CD14-positive monocyte (primary cell): Measurements from ENCODE around the gene ATXN7L1. TPM values are rescaled to one million over a fixed set of nuclear protein-coding genes. Genes with fewer than 3 reads are reported as not detected.
A peak's percentile ranks its signal among the peaks of the same experiment; 100 is the strongest.

Experiments used
- DNase-seq, 3 donors: peaks; one replicate each; pipeline ENCODE4 v3.0.0-alpha.2; 2011 to 2022
- H2AFZ ChIP-seq: 2 replicates; pipeline ENCODE4 v1.6.0; 2012; ENCODE audit warnings: mild to moderate bottlenecking, low read depth, low read length, inconsistent platforms; ENCODE audit not compliant: insufficient read depth, poor library complexity, severe bottlenecking
- H3K27ac ChIP-seq, 2 donors: 1 replicate in 1 of 2; 2 replicates in 1 of 2; pipeline ENCODE4 v1.5.1; 2012 to 2013; ENCODE audit warnings: low read length in 2 of 2, control low read depth in 1 of 2, inconsistent platforms in 1 of 2, low read depth in 1 of 2, mild to moderate bottlenecking in 1 of 2
- H3K27me3 ChIP-seq, 2 donors: one replicate each; pipeline versions ENCODE4 v1.6.0 to v1.6.1; 2011 to 2013; ENCODE audit warnings: low read length in 2 of 2; ENCODE audit not compliant: control insufficient read depth in 2 of 2, insufficient read depth in 2 of 2
- H3K36me3 ChIP-seq, 2 donors: replicated peaks in 1 of 2; 1 replicate in 1 of 2; 2 replicates in 1 of 2; pipeline versions ENCODE4 v1.5.1 to v1.6.1; 2012 to 2013; ENCODE audit warnings: low read length in 2 of 2, control low read depth in 1 of 2, inconsistent platforms in 1 of 2, mild to moderate bottlenecking in 1 of 2; ENCODE audit not compliant: insufficient read depth in 2 of 2, control insufficient read depth in 1 of 2
- H3K4me1 ChIP-seq, 2 donors: 1 replicate in 1 of 2; 2 replicates in 1 of 2; pipeline versions ENCODE4 v1.5.1 to v1.6.1; 2012 to 2013; ENCODE audit warnings: low read length in 2 of 2, control low read depth in 1 of 2, inconsistent platforms in 1 of 2, mild to moderate bottlenecking in 1 of 2, moderate library complexity in 1 of 2; ENCODE audit not compliant: insufficient read depth in 2 of 2, control insufficient read depth in 1 of 2
- H3K4me2 ChIP-seq: replicated peaks from 2 replicates; pipeline ENCODE3; 2012; ENCODE audit warnings: low read length, moderate library complexity, mild to moderate bottlenecking; ENCODE audit not compliant: poor library complexity, severe bottlenecking; ENCODE audit errors: extremely low read depth
- H3K4me3 ChIP-seq, 3 experiments: fragments of 200-600 bp in 1 of 3; sonication (generic) in 1 of 3; replicated peaks in 1 of 3; 1 replicate in 2 of 3; 2 replicates in 1 of 3; pipeline ENCODE4 v1.5.1; 2011 to 2013; ENCODE audit warnings: low read length in 3 of 3, mild to moderate bottlenecking in 3 of 3, control low read depth in 2 of 3, low read depth in 2 of 3, inconsistent platforms in 1 of 3, moderate library complexity in 1 of 3
- H3K79me2 ChIP-seq: 2 replicates; pipeline ENCODE4 v1.6.0; 2012; ENCODE audit warnings: mild to moderate bottlenecking, control low read depth, inconsistent platforms, low read length, moderate library complexity; ENCODE audit not compliant: insufficient read depth
- H3K9ac ChIP-seq: 2 replicates; pipeline ENCODE4 v1.6.0; 2017; ENCODE audit warnings: low read length, mild to moderate bottlenecking; ENCODE audit not compliant: insufficient read depth, poor library complexity, severe bottlenecking
- H3K9me3 ChIP-seq, 2 donors: replicated peaks in 1 of 2; 1 replicate in 1 of 2; 2 replicates in 1 of 2; pipeline versions ENCODE4 v1.5.1 to v1.6.1; 2012 to 2013; ENCODE audit warnings: low read length in 2 of 2, control low read depth in 1 of 2; ENCODE audit not compliant: control insufficient read depth in 1 of 2, insufficient read depth in 1 of 2
- H4K20me1 ChIP-seq: 2 replicates; pipeline ENCODE4 v1.6.0; 2012; ENCODE audit warnings: mild to moderate bottlenecking, low read length, control low read depth, moderate library complexity; ENCODE audit not compliant: insufficient read depth
- H3K27ac Mint-ChIP-seq, 7 donors: one replicate each; pipeline ENCODE4 v1.8.0; 2020; ENCODE audit warnings: mild to moderate bottlenecking in 7 of 7, mixed read lengths in 7 of 7, moderate library complexity in 6 of 7, inconsistent platforms in 2 of 7
- H3K27me3 Mint-ChIP-seq, 3 donors: one replicate each; pipeline ENCODE4 v1.8.0; 2021 to 2022; ENCODE audit warnings: low read depth in 3 of 3, mild to moderate bottlenecking in 3 of 3, mixed read lengths in 3 of 3, moderate library complexity in 3 of 3, inconsistent platforms in 1 of 3
- H3K36me3 Mint-ChIP-seq, 2 donors: one replicate each; pipeline ENCODE4 v1.8.0; 2020; ENCODE audit warnings: mixed read lengths in 2 of 2, inconsistent platforms in 1 of 2, mild to moderate bottlenecking in 1 of 2
- H3K4me1 Mint-ChIP-seq: one replicate; pipeline ENCODE4 v1.8.0; 2020; ENCODE audit warnings: mild to moderate bottlenecking, mixed read lengths
- H3K4me3 Mint-ChIP-seq, 2 donors: one replicate each; pipeline ENCODE4 v1.8.0; 2020; ENCODE audit warnings: mild to moderate bottlenecking in 2 of 2, mixed read lengths in 2 of 2, moderate library complexity in 1 of 2
- H3K9me3 Mint-ChIP-seq, 7 donors: one replicate each; pipeline ENCODE4 v1.8.0; 2020 to 2022; ENCODE audit warnings: mixed read lengths in 7 of 7, mild to moderate bottlenecking in 6 of 7, moderate library complexity in 6 of 7, inconsistent platforms in 2 of 7
- WGBS: methylation state at CpG from one replicate; pipeline ENCODE4 v1.1.5; 2013; ENCODE audit warnings: missing lambda C conversion rate; ENCODE audit not compliant: insufficient coverage; 5-methylcytosine and 5-hydroxymethylcytosine counted together
- intact Hi-C, 2 donors: fragments of 100-400 bp; cut with micrococcal nuclease; formaldehyde crosslinking; loops; one replicate each; pipeline versions ENCODE4 v1.15.0 to v1.15.1; 2023
- polyA plus RNA-seq, 3 donors: library from polyadenylated mRNA; depleted of rRNA in 1 of 3; unstranded in 2 of 3; stranded (reverse) in 1 of 3; fragments of 300-500 nt in 2 of 3; fragments of >200 nt in 1 of 3; fragmentation: Illumina TruSeq in 2 of 3; gene quantifications; 1 replicate in 2 of 3; 2 replicates in 1 of 3; pipeline ENCODE4 v1.2.3, GENCODE V29; 2012 to 2021
- TF ChIP-seq, protein P1 (sequence below): fragments of 200-600 bp; IDR thresholded peaks from one replicate; pipeline ENCODE4 v1.8.0; 2022; ENCODE audit warnings: antibody characterized with exemption, mild to moderate bottlenecking

Gene ATXN7L1
- polyA plus RNA-seq, 3 donors, result 4.5 to 12.2 (median 11.2) TPM

DNA sequence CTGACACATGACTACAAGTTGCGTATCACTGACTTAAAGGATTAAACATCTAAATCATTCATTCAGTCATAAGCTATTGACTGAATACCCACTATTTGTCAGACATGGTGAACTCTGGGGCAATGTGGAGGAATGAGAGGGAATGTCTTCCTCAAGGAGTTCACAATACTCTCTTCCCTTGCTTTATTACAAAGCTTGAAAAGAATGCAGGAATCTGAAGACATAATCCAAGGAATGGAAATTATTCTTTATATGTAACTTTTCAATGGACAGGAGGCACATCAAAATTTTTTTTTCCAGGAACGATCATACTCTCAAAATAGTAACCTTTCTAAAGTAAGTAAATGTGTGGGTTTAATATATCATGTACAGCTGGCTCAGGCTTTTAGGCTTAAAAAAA is 111.9 kb downstream of the ATXN7L1 start:
- DNase-seq, result no peak
- intact Hi-C loops, result loop anchor here (5.0 to 10.0 kb wide), 4 partner anchors 110 to 280 kb away; partner anchors contain the start of gene ATXN7L1 (in 1 of the 2)
- H3K36me3 ChIP-seq, result no peaks in the 10 kb centered on the region
- no peaks in the 10 kb centered on the region for H4K20me1 ChIP-seq
- Mint-ChIP-seq H3K9me3 (no peaks in the 10 kb centered on the region), H3K27me3 (peaks cover 0 to 2% (median 0%) of the 10 kb centered on the region in 3 donors), H3K4me3 (no peak overlapping the region), H3K4me1 (no peaks in the 10 kb centered on the region), H3K27ac (no peak overlapping the region), H3K36me3 (peaks cover 2 to 10% of the 10 kb centered on the region in 2 donors)
- H3K4me3 ChIP-seq, result no peak overlapping the region
- H2AFZ ChIP-seq, result no peak overlapping the region
- H3K79me2 ChIP-seq, result no peaks in the 10 kb centered on the region
- WGBS, result no CpG with 5 or more reads among the region's 2 CpGs
- no peak overlapping the region for H3K9ac ChIP-seq
- TF ChIP-seq, protein P1, sequence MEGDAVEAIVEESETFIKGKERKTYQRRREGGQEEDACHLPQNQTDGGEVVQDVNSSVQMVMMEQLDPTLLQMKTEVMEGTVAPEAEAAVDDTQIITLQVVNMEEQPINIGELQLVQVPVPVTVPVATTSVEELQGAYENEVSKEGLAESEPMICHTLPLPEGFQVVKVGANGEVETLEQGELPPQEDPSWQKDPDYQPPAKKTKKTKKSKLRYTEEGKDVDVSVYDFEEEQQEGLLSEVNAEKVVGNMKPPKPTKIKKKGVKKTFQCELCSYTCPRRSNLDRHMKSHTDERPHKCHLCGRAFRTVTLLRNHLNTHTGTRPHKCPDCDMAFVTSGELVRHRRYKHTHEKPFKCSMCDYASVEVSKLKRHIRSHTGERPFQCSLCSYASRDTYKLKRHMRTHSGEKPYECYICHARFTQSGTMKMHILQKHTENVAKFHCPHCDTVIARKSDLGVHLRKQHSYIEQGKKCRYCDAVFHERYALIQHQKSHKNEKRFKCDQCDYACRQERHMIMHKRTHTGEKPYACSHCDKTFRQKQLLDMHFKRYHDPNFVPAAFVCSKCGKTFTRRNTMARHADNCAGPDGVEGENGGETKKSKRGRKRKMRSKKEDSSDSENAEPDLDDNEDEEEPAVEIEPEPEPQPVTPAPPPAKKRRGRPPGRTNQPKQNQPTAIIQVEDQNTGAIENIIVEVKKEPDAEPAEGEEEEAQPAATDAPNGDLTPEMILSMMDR, result no peak
- no peaks in the 10 kb centered on the region for H3K27me3 ChIP-seq
- H3K27ac ChIP-seq, result no peak overlapping the region
- H3K4me2 ChIP-seq, result no peak overlapping the region
- H3K9me3 ChIP-seq, result no peaks in the 10 kb centered on the region
- no peaks in the 10 kb centered on the region for H3K4me1 ChIP-seq

DNA sequence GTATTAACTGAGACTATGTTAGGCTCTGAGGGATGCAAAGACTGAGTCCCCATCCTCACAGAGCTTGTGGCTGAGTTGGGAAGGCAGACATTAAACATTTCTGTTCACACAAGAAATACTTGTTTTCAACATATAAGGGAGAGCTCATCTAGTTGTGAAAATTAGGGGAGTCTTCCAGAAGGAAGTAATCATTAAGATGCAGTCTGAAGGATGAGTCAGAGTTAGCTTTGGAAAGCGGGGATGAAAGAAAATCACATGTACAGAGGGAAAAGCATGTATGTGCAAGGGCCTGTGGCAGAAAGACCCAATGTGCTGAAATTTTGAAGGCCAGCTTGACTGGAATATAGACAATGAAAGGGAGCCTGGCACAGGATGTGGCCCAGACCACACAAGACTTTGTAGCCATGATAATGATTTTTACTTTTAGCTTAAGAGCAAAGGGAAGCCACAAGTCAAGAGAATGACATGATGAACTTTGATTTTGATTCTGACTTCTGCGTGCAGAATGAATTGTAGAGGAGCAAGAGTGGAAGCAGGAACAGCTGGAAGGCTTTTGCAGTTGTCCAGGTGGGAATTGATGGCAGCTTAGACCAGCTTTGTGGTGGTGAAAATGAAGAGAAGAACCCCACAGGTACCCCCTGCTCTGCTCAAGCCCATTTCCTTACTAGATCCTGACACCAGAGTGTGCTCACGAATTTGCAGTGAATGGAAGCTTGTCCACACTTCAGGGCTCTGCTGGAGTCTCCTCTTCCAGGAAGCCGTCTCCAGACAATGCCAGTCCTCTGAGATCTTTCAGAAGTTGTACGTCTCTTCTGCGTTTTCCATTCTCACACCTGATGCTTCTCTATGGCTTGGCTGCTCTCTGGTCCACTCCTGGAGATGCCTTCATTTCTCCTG is 115.6 kb downstream of the ATXN7L1 start:
- intact Hi-C loops, result loop anchor here (5.0 to 10.0 kb wide), 4 partner anchors 114 to 284 kb away; partner anchors contain the start of gene ATXN7L1 (in 1 of the 2)
- no peak overlapping the region for H3K9ac ChIP-seq
- Mint-ChIP-seq H3K4me3 (no peak overlapping the region), H3K4me1 (no peaks in the 10 kb centered on the region), H3K27ac (peak overlapping the region in 1 of 7 donors; percentile 12), H3K36me3 (peaks cover 7 to 14% of the 10 kb centered on the region in 2 donors), H3K27me3 (peaks cover 0 to 2% (median 0%) of the 10 kb centered on the region in 3 donors), H3K9me3 (no peaks in the 10 kb centered on the region)
- DNase-seq, result no peak
- no peaks in the 10 kb centered on the region for H3K36me3 ChIP-seq
- no peaks in the 10 kb centered on the region for H3K4me1 ChIP-seq
- no peaks in the 10 kb centered on the region for H3K79me2 ChIP-seq
- no peaks in the 10 kb centered on the region for H3K9me3 ChIP-seq
- no peak overlapping the region for H3K4me2 ChIP-seq
- no peak overlapping the region for H3K4me3 ChIP-seq
- H3K27me3 ChIP-seq, result no peaks in the 10 kb centered on the region
- WGBS, result 69% methylated on average over 4 of the region's 6 CpGs
- H3K27ac ChIP-seq, result no peak overlapping the region
- no peaks in the 10 kb centered on the region for H4K20me1 ChIP-seq
- TF ChIP-seq, protein P1, result peak; percentile 33
- no peak overlapping the region for H2AFZ ChIP-seq
